ENCODE results near the gene C5orf63. TPM values are rescaled to one million over a fixed set of nuclear protein-coding genes. Genes with fewer than 3 reads are reported as not detected.
A peak's percentile ranks its signal among the peaks of the same experiment; 100 is the strongest.

Gene C5orf63
- total and polyA plus RNA-seq, 9 of the 15 experiments (the other 6 are each of a cell fraction or from before 2014, with no cell fraction given), result 1.8 to 24.6 (median 6.2) TPM

DNA sequence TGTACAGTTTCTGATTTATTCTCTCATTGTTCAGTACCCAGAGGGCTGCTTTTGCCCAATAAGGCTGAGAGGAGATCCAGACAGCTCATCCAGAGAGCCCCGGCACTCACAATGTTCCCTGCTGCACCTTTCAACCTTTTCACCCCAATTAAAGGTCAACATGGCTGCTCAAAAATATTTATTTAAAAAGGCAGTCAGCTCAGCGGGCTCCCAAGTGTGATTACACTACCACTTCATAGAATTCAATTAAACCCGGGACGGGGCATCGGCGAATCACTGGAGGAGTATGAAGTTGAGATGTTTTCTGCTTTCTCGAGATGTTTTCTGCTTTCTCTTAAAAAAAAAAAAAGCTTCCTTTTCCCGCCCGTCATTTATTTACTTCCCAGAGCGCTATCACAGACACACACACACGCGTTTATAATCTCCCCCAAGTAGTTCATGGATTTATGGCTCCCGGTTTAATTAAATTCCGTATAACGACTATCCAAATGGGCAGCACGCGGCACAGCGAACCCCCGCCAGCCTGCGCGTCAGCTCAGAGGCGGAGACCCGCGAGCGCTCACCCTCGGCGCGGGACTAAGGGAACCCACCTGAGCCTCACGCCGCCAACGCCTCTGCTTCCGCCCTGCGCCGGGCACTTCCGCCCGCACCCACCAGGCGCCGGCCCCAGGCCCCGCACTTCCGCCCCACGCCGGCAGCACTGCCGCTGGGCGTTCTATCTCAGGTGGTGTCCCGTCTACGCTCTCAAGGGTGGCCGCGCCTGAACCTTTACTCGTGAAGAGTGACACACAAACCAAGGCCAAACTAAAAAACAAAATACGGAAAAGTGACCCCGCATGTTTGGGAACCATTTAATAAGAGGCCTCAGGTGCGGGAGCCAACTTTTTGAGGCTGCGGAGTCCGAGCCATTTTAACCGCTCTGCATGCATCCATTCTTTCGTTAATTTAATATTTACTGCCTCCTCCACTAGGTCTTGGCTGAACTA is at the start of gene C5orf63 (continued):
- TF ChIP-seq, protein P1, sequence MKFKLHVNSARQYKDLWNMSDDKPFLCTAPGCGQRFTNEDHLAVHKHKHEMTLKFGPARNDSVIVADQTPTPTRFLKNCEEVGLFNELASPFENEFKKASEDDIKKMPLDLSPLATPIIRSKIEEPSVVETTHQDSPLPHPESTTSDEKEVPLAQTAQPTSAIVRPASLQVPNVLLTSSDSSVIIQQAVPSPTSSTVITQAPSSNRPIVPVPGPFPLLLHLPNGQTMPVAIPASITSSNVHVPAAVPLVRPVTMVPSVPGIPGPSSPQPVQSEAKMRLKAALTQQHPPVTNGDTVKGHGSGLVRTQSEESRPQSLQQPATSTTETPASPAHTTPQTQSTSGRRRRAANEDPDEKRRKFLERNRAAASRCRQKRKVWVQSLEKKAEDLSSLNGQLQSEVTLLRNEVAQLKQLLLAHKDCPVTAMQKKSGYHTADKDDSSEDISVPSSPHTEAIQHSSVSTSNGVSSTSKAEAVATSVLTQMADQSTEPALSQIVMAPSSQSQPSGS (CRISPR knock-in tag; IDR thresholded peaks at IDR 0.05), result no peak
- no peak for TF ChIP-seq CBX8 (IDR thresholded peaks at IDR 0.05; ENCODE audit: borderline replicate concordance, extremely low read depth, low read depth, low read length, poor library complexity, severe bottlenecking)
- TF ChIP-seq ZNF274 (IDR thresholded peaks at IDR 0.05; ENCODE audit: borderline replicate concordance, low read depth, low read length), result no peak
- TF ChIP-seq, protein P2, sequence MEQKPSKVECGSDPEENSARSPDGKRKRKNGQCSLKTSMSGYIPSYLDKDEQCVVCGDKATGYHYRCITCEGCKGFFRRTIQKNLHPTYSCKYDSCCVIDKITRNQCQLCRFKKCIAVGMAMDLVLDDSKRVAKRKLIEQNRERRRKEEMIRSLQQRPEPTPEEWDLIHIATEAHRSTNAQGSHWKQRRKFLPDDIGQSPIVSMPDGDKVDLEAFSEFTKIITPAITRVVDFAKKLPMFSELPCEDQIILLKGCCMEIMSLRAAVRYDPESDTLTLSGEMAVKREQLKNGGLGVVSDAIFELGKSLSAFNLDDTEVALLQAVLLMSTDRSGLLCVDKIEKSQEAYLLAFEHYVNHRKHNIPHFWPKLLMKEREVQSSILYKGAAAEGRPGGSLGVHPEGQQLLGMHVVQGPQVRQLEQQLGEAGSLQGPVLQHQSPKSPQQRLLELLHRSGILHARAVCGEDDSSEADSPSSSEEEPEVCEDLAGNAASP (IDR thresholded peaks at IDR 0.05), result no peak
- TF ChIP-seq, protein P3, sequence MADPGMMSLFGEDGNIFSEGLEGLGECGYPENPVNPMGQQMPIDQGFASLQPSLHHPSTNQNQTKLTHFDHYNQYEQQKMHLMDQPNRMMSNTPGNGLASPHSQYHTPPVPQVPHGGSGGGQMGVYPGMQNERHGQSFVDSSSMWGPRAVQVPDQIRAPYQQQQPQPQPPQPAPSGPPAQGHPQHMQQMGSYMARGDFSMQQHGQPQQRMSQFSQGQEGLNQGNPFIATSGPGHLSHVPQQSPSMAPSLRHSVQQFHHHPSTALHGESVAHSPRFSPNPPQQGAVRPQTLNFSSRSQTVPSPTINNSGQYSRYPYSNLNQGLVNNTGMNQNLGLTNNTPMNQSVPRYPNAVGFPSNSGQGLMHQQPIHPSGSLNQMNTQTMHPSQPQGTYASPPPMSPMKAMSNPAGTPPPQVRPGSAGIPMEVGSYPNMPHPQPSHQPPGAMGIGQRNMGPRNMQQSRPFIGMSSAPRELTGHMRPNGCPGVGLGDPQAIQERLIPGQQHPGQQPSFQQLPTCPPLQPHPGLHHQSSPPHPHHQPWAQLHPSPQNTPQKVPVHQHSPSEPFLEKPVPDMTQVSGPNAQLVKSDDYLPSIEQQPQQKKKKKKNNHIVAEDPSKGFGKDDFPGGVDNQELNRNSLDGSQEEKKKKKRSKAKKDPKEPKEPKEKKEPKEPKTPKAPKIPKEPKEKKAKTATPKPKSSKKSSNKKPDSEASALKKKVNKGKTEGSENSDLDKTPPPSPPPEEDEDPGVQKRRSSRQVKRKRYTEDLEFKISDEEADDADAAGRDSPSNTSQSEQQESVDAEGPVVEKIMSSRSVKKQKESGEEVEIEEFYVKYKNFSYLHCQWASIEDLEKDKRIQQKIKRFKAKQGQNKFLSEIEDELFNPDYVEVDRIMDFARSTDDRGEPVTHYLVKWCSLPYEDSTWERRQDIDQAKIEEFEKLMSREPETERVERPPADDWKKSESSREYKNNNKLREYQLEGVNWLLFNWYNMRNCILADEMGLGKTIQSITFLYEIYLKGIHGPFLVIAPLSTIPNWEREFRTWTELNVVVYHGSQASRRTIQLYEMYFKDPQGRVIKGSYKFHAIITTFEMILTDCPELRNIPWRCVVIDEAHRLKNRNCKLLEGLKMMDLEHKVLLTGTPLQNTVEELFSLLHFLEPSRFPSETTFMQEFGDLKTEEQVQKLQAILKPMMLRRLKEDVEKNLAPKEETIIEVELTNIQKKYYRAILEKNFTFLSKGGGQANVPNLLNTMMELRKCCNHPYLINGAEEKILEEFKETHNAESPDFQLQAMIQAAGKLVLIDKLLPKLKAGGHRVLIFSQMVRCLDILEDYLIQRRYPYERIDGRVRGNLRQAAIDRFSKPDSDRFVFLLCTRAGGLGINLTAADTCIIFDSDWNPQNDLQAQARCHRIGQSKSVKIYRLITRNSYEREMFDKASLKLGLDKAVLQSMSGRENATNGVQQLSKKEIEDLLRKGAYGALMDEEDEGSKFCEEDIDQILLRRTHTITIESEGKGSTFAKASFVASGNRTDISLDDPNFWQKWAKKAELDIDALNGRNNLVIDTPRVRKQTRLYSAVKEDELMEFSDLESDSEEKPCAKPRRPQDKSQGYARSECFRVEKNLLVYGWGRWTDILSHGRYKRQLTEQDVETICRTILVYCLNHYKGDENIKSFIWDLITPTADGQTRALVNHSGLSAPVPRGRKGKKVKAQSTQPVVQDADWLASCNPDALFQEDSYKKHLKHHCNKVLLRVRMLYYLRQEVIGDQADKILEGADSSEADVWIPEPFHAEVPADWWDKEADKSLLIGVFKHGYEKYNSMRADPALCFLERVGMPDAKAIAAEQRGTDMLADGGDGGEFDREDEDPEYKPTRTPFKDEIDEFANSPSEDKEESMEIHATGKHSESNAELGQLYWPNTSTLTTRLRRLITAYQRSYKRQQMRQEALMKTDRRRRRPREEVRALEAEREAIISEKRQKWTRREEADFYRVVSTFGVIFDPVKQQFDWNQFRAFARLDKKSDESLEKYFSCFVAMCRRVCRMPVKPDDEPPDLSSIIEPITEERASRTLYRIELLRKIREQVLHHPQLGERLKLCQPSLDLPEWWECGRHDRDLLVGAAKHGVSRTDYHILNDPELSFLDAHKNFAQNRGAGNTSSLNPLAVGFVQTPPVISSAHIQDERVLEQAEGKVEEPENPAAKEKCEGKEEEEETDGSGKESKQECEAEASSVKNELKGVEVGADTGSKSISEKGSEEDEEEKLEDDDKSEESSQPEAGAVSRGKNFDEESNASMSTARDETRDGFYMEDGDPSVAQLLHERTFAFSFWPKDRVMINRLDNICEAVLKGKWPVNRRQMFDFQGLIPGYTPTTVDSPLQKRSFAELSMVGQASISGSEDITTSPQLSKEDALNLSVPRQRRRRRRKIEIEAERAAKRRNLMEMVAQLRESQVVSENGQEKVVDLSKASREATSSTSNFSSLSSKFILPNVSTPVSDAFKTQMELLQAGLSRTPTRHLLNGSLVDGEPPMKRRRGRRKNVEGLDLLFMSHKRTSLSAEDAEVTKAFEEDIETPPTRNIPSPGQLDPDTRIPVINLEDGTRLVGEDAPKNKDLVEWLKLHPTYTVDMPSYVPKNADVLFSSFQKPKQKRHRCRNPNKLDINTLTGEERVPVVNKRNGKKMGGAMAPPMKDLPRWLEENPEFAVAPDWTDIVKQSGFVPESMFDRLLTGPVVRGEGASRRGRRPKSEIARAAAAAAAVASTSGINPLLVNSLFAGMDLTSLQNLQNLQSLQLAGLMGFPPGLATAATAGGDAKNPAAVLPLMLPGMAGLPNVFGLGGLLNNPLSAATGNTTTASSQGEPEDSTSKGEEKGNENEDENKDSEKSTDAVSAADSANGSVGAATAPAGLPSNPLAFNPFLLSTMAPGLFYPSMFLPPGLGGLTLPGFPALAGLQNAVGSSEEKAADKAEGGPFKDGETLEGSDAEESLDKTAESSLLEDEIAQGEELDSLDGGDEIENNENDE (IDR thresholded peaks at IDR 0.05; ENCODE audit: low read depth, low read length), result no peak
- no peak for TF ChIP-seq ZNF766 (CRISPR knock-in tag; conservative IDR thresholded peaks at IDR 0.05)
- TF ChIP-seq DNMT1 (IDR thresholded peaks at IDR 0.05), result no peak
- TF ChIP-seq, protein P4, sequence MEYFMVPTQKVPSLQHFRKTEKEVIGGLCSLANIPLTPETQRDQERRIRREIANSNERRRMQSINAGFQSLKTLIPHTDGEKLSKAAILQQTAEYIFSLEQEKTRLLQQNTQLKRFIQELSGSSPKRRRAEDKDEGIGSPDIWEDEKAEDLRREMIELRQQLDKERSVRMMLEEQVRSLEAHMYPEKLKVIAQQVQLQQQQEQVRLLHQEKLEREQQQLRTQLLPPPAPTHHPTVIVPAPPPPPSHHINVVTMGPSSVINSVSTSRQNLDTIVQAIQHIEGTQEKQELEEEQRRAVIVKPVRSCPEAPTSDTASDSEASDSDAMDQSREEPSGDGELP (CRISPR knock-in tag; IDR thresholded peaks at IDR 0.05; ENCODE audit: borderline replicate concordance), result peak; percentile 76
- TF ChIP-seq RBM17 (IDR thresholded peaks at IDR 0.05; ENCODE audit: borderline replicate concordance, low read depth, low read length), result no peak
- TF ChIP-seq GTF2F1 (IDR thresholded peaks at IDR 0.05; ENCODE audit: low read depth, low read length), result no peak
